Kidney capillary endothelial cell (primary cell): Measurements from ENCODE around the gene SLC35F3.
"Not testable (repeated sequence)": the region's sequence is repeated elsewhere in the genome, so short reads cannot be mapped to it uniquely, and the experiment has no call there.

ENCODE experiments used
- DNase-seq: peaks from one replicate; pipeline ENCODE4 v3.0.0-alpha.2; 2018; ENCODE audit warnings: low spot score

The SLC35F3 gene

DNA sequence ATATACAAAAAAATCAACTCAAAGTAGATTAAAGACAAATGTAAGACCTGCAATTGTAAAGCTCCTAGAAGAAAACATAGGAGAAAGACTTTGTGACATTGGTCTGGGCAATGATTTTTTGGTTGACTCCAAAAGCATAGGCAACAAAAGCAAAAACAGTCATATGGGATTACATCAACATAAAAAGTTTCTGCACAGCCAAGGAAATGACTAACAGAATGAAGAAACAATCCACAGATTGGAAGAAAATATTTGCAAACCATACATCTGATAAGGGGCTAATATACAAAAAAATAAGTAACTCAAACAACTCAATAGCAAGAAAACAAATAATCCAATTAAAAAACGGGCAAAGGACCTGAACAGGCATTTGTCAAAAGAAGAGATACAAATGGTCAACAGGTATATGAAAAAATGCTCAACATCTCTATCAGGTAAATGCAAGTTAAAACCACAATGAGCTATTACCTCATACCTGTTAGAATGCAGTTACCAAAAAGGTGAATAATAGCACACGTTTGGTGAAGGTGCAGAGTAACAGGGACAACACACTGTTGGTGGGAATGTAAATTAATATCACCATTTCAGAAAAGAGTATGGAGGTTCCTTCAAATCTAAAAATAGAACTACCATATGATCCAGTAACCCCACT lies 295.1 kb downstream of the SLC35F3 start:
- no peak for DNase-seq

DNA sequence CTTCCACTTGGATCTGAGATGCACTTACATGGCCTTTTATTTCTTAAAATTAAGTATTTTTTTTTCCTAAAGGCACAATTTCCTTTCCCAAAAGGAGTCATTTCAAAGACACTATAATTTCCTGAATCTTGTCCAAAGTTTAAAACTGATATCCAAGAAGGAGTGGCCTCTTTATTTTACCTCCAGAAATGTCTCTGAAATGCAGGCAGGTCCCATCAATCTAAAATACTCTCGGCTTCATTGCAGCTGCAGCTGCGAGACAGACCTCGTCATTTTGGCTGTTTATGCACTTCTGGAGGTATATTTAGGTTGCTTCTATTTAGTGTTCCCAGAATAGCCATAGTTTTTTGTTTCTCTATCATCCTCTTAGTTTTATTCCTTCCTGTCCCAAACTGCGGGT lies 296.1 kb downstream of the SLC35F3 start:
- DNase-seq = no peak

DNA sequence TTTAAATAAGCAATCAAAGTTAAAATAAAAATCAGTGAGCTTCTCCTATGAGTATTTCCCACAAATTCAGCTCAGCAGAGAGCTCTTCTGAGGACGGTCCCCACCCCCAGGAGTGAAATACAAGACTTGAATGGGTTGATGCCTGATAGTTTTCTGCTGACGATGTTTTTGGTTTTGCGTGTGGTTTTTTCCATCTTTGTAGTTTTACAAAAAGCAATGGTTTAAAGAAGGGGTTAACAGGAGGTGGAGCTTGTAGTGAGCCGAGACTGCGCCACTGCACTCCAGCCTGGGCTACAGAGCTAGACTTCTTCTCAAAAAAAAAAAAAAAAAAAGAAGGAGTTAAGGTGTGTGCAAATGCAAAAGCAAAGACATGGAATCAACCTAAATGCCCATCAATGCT lies 297.1 kb downstream of the SLC35F3 start:
- DNase-seq = no peak

DNA sequence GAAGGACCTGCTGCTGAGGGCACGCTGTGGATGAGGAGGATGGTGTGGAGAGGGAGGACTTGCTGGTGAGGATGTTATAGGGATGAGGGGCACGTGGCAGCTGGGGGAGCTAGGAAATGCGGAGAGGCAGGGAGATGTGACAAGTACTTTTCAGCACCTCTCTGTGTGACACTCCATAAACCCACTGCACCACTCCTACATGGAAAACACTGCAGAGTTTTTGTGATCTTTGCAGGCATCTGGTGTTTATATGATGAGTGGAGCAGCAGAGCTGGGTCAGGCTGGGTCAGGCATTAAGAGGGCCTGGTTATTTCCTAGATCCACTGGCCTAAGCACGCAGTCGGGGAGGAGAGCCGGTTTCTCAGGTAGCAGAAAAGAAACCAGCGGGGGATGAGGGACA lies 301.5 kb downstream of the SLC35F3 start:
- DNase-seq = no peak

DNA sequence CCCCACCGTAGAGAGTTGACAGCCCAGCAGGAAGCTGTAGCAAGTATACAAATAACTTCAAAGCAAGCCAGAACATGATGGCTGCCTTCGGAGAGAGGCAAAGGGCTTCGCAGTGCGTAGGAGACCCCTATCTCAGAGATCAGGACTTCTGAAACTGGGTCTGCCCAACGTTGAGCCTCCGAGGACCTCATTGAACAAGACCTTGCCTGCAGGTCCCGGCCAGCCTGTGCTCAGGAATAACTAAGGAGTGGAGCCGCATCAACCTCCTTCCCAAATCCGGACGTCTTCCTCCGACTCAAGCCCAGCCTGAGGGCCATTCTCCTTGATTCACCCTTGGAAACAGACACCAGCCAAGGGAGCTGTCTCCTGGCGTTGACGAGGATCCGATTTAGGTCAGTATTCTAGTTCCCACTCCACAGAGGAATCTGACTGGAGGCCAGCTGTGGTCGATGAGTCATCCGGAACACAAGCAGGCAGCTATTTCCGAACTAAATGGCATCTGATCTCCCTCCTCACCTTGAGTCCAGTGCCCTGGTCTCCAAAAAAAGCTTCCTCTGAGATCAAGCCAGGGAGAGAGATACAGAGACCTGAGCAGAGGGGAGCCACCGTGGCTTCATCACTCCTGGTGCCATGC lies 302.3 kb downstream of the SLC35F3 start:
- DNase-seq = no peak

DNA sequence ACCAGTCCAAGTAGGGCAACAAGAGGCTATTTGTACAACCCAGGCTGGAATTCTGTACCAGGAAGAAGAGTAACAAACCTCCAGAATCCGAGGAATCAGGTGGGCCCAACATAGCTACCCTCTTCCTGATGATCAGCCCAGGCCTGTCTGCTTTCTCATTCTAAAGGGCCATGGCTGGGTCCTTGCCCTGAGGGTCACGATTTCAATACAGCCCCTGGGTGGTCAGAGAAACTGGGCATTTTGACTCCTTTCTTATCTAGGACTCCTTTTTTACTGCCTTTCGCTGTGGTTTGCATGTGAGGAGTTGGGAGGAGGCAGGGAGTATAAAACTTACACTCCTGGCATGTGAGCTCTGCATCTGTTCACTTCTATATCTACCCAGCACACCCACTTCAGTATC lies 303.9 kb downstream of the SLC35F3 start:
- no peak for DNase-seq

DNA sequence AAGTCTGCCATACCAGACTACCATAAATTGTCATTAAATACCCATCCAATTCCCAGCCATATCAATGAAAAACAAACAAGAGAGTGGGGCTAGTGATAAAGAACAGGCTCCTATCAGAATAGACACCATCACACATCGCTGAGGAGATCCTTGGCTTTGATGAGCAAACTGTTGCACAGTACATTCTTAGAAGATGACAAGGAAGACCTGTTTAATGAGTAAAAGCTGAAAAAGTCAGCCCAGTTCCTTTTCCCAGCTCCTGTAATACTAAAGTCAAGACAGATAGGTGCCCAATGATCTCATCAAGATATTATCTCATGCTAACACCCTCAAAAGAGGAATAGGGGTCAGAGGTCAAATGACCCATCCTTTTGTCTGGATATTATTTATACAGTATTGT lies 304.3 kb downstream of the SLC35F3 start:
- DNase-seq = no peak

DNA sequence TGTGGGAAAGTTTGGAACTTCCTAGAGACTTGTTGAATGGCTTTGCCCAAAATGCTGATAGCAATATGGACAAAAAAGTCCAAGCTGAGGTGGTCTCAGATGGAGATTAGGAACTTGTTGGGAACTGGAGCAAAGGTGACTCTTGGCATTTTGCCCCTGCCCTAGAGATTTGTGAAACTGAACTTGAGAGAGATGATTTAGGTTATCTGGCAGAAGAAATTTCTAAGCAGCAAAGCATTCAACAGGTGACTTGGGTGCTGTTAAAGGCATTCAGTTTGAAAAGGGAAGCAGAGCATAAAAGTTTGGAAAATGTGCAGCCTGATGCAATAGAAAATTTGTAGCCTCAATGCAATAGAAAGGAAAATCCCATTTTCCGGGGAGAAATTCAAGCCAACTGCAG lies 306.0 kb downstream of the SLC35F3 start:
- not testable (repeated sequence) for DNase-seq

DNA sequence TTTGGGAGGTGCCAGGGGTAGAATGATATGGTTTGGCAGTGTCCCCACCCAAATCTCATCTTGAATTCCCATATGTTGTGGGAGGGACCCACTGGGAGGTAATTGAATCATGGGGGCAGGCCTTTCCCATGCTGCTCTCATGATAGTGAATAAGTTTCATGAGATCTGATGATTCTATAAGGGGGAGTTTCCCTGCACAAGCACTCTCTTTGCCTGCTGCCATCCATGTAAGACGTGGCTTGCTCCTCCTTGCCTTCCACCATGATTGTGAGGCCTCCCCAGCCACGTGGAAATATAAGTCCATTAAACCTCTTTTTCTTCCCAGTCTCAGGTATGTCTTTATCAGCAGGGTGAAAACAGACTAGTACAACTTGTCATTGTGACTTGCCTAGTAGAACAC lies 307.4 kb downstream of the SLC35F3 start:
- not testable (repeated sequence) for DNase-seq

DNA sequence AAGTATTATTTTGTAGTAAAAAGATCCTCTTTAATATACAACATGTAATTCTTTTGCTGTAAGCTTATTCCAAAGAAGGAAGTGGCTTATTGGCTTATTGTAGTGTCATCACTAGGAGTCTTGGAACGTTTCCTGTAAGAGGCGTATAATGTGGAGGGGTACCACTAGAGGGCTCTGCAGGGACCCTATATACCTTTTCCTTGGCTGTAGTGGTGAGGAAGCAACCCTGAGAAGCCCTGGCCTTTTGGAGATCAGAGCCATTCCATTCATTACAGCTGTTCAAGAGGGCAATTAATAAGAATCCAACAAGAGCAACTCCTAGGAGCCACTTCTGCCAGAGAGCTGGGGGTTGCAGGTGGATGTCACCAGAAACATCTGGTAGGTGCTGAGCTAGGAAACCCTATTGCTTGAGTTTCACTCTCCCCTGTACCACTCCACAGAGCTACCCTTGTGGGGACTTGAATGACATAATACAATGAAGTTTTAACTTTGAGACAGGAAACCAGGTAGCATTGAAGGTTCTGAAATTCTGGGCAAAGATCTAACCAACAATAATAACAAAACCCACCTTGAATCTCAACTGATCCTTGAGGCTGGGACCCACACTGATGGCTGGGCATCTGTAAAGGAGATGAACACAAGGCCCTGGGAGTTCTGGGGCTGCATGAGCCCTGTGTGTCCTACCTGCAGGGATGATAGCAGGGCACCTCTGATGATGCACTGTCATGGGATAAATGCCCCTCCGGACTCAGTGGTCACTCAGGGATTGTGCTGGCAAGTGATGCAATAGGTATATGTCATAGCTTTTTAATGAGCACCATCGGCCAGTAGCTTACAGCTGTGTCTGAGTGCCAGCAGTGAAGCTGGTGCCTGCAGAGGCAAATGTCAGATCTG lies 308.5 kb downstream of the SLC35F3 start:
- peak; percentile 34 for DNase-seq

DNA sequence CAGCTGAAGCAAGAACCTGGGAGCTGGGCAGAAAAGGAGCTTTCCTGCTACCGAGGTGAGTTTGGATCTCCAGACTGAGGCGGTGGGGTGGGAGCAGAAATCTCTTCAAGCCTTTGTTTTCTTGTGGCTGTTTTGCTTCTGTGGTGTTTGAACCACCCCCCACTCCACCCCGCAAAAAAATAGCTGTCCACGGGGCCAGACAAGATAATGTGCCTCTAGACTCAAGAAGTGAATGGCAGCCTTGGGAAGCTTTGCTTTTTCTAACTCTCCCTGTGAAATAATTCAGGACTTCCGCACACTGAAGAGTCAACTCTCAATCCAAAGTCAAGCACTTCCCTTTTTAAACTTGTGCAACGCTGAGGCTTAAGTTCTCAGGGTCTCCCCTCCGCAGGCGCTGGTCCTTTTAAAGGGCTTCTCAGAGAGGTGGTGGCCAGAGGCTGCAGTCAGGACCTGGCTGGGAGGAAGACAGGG lies 309.2 kb downstream of the SLC35F3 start:
- DNase-seq = no peak

DNA sequence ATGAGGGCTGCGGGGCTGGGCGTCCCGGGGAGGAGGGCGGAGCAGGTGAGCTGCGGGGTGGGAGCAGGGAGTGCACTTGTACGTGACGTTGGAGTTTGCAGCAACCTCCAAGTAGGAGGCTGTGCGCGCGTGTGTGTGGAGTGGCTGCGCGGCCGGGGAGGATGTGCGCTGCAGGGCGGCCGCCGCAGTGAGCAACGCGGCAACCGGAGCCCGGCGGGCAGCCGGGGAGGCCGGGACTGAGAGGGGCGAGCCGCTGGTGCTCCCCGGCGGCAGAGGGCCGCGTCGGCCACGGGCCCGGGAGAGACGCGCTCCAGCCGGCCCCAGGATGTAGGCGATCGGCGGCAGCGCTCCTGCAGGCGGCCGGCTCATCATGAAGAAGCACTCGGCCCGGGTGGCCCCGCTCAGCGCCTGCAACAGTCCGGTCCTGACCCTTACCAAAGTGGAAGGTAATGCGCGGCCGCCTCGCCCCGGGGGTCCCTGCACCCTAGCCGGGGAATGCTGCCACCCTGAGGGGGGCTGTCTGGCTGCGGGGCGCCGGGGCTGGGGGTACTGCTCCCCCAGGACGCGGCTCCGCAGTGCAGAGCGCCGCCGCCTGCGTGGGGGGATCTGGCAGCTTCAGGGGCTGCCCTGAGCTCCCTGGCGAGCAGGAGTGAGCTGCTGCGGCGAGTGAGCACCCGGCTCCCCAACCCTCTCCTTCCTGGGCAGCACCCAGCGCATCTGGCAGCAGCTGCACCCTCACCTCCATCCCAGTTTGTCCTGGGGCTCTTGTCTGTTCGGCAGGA lies 309.8 kb downstream of the SLC35F3 start:
- no peak for DNase-seq

DNA sequence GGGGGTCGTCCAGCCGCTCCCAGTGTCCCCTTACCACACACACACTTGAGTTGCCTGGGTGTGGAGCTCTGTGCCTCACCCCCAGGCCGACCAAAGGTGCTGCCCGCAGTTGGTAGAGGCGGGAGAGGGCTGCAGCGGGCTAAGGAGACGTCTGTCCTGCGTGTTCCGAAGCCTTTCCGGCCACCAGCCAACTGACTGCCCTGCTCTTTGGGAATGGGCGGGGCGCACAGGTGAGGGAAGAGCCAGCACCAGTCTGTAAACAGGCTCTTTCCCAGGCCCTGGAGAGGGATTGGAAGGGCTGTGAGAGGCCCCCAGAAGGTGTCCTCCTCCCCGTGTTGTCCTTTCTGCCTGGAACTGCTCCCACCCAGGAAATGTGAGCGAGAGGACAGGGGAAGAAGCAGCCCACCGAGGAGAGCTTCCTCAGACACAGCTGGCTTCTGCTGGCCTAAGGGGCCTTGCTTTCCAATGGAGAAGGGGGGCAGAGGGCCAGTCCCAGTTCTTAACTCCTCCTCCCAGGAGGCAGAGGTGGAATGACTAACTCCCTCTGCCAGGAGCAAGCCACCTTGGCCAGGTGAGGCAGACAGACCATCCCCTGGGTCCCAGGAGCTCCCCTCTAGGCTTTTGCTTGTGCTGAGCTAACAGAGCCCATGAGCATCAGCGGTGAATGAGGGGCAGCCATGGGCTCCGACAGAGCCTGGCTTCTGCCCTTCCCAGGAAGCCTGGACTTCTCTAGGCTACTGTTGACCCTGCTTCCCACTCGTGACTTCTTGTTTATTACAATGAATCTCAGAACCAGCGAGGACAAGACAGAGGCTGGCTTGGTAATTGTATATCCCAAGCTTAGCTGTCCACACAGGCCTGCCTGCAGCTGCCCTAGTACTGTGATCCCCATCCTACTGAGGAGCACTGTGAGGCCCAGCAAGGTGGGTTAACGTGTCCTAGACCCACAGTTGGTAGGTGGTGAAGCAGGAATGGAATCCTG lies 310.7 kb downstream of the SLC35F3 start:
- DNase-seq = no peak

DNA sequence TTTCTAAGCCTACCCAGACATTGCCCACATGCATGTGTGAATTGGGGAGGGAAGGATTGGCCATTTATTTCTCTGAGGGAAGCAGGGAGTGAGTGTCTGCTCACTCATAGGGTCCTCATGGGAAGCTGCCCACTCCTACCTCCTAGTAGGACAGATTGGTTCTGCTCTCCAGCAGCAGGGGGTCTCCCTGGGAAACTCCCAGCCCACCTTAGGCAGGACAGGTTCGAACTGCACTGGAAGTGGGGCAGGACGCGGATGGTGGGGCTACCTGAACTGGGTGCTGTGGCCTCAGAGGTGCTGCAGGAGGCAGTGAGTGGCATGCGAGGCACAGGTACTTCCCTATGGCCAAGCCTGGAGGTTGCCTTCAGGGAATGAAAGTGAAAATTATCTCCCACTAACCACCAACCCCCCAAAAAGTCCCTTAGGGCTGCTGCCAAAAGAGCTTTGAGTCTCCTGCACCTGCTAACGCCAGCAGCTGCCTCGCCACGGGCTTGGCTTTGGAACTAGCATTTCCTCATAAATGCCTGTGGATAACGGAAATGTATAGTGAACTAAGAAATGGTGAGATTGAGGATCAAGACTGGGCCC lies 311.7 kb downstream of the SLC35F3 start:
- DNase-seq = no peak

DNA sequence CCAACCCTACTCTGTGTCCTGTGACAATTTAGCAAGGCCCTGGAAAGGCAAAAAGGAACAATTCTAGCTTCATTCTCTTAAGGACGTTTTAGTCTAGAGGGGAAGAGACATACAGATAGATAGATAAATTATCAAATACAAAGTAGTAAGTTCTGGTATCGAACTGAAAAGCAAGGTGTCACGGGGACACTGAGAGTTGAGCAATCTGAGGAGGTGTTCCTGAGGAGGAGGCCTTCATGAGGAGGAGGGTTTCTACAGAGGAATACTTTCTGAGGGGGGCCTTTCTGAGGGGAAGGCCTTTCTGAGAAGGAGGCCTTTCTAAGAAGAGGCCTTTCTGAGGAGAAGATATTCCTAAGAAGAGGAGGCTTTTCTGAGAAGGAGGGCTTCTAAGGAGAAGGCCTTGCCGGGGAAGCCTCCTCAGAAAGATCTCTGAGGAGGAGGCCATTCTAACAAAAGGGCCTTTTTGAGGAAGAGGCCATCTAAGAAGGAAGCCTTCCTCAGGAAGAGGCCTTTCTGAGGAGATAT lies 312.9 kb downstream of the SLC35F3 start:
- no peak for DNase-seq

DNA sequence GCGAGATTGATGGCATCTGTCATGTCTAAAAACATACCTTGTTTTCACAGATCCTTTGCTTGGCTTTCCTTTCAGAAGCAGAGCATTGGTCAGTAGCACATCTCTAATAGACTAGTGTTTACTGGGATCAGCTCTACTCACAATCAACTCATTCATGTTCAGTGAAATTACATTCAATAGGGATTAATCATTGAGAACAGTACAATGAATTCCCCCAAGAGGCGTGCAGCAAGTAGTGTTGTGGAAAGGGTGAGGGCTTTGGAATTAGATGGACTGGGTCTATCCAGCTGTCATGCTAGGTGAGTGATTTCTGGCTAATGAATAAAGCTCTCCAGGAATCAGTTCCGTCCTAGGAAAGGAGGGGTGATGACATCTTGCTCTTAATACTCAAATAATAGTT lies 313.6 kb downstream of the SLC35F3 start:
- DNase-seq = no peak

DNA sequence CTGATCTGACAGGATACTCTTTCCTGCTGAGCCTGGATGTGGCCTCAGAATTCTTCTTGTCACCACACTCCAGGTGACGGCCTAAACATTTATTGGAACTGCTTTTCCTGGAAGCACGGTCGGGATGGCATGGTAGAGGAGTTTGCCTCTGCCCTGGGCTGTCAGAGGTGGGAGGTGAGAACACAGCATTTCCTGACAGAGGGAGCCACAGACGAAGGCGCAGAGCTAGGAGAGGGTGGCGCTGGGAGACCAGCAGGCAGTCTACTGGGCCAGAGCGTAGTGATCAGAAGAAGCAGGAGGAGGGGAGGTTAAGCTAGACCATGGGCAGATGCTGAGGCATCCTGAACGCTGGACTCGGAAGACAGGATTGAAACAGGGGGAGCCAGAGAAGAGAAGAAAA lies 315.2 kb downstream of the SLC35F3 start:
- DNase-seq = no peak

DNA sequence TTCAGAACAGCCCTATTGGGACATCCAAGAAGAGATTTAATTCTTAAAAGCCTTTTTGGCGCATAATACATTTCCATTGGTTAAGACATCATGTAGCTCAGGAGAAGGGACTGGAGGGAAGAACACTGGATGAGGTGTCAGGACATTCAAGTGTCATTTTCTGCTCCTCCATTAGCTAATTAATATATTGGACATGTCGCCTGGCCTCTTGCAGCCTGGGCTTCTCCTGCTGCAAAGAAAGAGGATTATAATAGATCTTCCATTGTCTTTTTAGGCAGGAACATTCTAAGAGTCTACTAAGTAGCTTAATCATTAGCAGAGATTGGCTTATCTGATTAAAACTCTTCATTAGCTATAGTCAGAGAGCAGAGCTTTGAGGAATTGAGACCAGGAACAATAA lies 317.1 kb downstream of the SLC35F3 start:
- no peak for DNase-seq

DNA sequence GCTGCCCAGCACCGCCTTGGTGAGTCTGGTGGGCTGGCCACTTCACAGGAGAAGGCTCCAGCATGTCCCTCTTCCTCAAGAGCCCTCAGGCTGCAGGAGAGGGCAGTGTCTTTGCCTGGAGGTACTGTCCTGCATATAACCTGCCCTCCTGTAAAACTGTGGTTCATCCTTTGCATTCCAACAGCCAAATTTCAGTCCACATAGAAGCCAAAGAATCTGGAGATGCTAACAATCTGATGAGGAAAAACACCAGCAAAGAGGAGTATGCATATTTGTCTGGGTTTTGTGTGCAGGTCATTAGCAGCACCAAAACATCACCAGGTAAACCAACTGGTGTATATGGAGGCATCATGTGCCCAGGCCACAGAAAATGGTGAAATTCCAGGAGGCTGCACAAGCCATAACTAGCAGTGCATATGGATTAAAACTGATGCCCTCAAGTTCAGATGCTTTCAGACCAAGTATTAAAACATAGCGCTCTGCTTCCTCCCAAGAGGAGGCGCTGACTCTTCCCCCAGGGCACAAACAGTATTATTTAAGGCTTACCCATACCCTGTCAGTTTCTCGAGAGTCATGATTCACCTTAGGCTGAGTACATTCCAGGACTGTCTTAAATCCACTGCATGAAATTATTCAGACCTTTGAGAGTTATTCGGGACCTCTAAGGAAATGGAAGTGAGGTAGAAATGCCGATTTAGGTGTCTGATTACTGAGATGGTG lies 318.2 kb downstream of the SLC35F3 start:
- DNase-seq = no peak
